ENCODE results near the gene FAT3.

The FAT3 gene

DNA sequence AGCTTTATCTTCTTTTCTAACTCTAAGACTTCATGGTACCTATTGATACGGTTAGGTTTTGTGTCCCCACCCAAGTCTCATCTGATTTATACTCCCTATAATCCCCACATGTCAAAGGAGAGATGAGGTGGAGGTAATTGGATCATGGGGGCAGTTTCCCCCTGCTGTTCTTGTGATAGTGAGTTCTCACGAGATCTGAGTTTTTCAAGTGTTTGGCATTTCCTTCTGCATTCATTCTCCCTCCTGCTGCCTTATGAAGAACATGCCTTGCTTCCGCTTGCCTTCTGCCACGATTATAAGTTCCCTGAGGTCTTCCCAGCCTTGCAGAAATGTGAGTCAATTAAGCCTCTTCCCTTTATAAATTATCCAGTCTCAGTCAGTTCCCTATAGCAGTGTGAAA lies 5.1 kb upstream of the FAT3 start:
- TF ChIP-seq ZNF391 (tag by site-specific recombination; IDR thresholded peaks at IDR 0.05; ENCODE audit: borderline replicate concordance, low read depth) (no peak), SCRT2 (tag by site-specific recombination; IDR thresholded peaks at IDR 0.05) (no peak), ZNF792 (tag by site-specific recombination; IDR thresholded peaks at IDR 0.05) (no peak), ZNF747 (tag by site-specific recombination; IDR thresholded peaks at IDR 0.05) (no peak), ZFP37 (tag by site-specific recombination; IDR thresholded peaks at IDR 0.05) (no peak), ZNF571 (tag by site-specific recombination; IDR thresholded peaks at IDR 0.05) (no peak), ZNF354C (tag by site-specific recombination; IDR thresholded peaks at IDR 0.05; ENCODE audit: borderline replicate concordance, low read depth) (no peak)
- TF ChIP-seq, protein P1, sequence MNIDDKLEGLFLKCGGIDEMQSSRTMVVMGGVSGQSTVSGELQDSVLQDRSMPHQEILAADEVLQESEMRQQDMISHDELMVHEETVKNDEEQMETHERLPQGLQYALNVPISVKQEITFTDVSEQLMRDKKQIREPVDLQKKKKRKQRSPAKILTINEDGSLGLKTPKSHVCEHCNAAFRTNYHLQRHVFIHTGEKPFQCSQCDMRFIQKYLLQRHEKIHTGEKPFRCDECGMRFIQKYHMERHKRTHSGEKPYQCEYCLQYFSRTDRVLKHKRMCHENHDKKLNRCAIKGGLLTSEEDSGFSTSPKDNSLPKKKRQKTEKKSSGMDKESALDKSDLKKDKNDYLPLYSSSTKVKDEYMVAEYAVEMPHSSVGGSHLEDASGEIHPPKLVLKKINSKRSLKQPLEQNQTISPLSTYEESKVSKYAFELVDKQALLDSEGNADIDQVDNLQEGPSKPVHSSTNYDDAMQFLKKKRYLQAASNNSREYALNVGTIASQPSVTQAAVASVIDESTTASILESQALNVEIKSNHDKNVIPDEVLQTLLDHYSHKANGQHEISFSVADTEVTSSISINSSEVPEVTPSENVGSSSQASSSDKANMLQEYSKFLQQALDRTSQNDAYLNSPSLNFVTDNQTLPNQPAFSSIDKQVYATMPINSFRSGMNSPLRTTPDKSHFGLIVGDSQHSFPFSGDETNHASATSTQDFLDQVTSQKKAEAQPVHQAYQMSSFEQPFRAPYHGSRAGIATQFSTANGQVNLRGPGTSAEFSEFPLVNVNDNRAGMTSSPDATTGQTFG (tag by site-specific recombination; IDR thresholded peaks at IDR 0.05; ENCODE audit: borderline replicate concordance), result no peak
- TF ChIP-seq, protein P2, sequence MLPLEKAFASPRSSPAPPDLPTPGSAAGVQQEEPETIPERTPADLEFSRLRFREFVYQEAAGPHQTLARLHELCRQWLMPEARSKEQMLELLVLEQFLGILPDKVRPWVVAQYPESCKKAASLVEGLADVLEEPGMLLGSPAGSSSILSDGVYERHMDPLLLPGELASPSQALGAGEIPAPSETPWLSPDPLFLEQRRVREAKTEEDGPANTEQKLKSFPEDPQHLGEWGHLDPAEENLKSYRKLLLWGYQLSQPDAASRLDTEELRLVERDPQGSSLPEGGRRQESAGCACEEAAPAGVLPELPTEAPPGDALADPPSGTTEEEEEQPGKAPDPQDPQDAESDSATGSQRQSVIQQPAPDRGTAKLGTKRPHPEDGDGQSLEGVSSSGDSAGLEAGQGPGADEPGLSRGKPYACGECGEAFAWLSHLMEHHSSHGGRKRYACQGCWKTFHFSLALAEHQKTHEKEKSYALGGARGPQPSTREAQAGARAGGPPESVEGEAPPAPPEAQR (tag by site-specific recombination; IDR thresholded peaks at IDR 0.05), result no peak
- TF ChIP-seq, protein P3, sequence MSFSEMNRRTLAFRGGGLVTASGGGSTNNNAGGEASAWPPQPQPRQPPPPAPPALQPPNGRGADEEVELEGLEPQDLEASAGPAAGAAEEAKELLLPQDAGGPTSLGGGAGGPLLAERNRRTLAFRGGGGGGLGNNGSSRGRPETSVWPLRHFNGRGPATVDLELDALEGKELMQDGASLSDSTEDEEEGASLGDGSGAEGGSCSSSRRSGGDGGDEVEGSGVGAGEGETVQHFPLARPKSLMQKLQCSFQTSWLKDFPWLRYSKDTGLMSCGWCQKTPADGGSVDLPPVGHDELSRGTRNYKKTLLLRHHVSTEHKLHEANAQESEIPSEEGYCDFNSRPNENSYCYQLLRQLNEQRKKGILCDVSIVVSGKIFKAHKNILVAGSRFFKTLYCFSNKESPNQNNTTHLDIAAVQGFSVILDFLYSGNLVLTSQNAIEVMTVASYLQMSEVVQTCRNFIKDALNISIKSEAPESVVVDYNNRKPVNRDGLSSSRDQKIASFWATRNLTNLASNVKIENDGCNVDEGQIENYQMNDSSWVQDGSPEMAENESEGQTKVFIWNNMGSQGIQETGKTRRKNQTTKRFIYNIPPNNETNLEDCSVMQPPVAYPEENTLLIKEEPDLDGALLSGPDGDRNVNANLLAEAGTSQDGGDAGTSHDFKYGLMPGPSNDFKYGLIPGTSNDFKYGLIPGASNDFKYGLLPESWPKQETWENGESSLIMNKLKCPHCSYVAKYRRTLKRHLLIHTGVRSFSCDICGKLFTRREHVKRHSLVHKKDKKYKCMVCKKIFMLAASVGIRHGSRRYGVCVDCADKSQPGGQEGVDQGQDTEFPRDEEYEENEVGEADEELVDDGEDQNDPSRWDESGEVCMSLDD (tag by site-specific recombination; IDR thresholded peaks at IDR 0.05), result no peak
- TF ChIP-seq, protein P4, sequence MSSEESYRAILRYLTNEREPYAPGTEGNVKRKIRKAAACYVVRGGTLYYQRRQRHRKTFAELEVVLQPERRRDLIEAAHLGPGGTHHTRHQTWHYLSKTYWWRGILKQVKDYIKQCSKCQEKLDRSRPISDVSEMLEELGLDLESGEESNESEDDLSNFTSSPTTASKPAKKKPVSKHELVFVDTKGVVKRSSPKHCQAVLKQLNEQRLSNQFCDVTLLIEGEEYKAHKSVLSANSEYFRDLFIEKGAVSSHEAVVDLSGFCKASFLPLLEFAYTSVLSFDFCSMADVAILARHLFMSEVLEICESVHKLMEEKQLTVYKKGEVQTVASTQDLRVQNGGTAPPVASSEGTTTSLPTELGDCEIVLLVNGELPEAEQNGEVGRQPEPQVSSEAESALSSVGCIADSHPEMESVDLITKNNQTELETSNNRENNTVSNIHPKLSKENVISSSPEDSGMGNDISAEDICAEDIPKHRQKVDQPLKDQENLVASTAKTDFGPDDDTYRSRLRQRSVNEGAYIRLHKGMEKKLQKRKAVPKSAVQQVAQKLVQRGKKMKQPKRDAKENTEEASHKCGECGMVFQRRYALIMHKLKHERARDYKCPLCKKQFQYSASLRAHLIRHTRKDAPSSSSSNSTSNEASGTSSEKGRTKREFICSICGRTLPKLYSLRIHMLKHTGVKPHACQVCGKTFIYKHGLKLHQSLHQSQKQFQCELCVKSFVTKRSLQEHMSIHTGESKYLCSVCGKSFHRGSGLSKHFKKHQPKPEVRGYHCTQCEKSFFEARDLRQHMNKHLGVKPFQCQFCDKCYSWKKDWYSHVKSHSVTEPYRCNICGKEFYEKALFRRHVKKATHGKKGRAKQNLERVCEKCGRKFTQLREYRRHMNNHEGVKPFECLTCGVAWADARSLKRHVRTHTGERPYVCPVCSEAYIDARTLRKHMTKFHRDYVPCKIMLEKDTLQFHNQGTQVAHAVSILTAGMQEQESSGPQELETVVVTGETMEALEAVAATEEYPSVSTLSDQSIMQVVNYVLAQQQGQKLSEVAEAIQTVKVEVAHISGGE (tag by site-specific recombination; conservative IDR thresholded peaks at IDR 0.05; ENCODE audit: low read depth), result no peak
- TF ChIP-seq, protein P5, sequence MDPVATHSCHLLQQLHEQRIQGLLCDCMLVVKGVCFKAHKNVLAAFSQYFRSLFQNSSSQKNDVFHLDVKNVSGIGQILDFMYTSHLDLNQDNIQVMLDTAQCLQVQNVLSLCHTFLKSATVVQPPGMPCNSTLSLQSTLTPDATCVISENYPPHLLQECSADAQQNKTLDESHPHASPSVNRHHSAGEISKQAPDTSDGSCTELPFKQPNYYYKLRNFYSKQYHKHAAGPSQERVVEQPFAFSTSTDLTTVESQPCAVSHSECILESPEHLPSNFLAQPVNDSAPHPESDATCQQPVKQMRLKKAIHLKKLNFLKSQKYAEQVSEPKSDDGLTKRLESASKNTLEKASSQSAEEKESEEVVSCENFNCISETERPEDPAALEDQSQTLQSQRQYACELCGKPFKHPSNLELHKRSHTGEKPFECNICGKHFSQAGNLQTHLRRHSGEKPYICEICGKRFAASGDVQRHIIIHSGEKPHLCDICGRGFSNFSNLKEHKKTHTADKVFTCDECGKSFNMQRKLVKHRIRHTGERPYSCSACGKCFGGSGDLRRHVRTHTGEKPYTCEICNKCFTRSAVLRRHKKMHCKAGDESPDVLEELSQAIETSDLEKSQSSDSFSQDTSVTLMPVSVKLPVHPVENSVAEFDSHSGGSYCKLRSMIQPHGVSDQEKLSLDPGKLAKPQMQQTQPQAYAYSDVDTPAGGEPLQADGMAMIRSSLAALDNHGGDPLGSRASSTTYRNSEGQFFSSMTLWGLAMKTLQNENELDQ (tag by site-specific recombination; IDR thresholded peaks at IDR 0.05; ENCODE audit: low read depth), result no peak
- Histone ChIP-seq H3K4me3 (ENCODE audit: low read depth, low read length) (no peak overlapping the region), H3K9me3 (ENCODE audit: control insufficient read depth, insufficient read depth, low read depth, low read length) (no peaks in the 10 kb centered on the region), H3K4me1 (ENCODE audit: control insufficient read depth, insufficient read depth, low read length) (0 out of 2 replicates have a peak, but pooled peaks cover 2% of the 10 kb centered on the region), H3K36me3 (ENCODE audit: control insufficient read depth in 2 of 2, insufficient read depth in 1 of 2, low read length in 2 of 2) (no peaks in the 10 kb centered on the region), H3K27ac (ENCODE audit: extremely low read depth, low read depth, low read length) (no peak overlapping the region)
- CTCF ChIA-PET, result interaction anchor here (0.7 kb wide), 1 partner anchor 1001 kb away, joined by 4 read pairs; no protein-coding TSS in a partner anchor
- POLR2A ChIA-PET, result no interaction called here
